Measurements from ENCODE around the gene SP6. TPM values are rescaled to one million over a fixed set of nuclear protein-coding genes. Genes with fewer than 3 reads are reported as not detected.
A peak's percentile ranks its signal among the peaks of the same experiment; 100 is the strongest.

Gene SP6
- total RNA-seq, 1 experiment from 2014 or later, result 10.8 TPM

DNA sequence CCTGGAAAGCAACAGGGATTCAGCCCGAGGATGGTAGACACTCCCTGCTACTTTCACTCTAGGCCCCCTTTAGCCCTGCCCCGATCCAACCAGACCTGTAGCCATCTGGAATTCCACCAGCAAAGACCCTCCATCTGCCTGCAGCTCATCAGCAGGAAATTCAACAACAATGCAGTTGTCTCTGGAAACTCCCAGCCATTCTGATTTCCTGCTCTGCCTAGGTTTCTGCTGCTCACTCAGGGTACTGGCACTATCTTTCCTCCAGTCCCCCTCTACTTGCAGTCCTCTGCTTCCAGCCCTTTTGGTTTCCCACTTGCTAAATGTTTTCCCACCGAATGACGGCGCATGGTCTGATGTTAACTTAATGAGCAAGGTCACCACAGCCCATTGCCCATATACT lies 2.7 kb upstream of the SP6 start:
- intact Hi-C loops (cut with micrococcal nuclease), result no loop called here
- TF ChIP-seq, protein P1, sequence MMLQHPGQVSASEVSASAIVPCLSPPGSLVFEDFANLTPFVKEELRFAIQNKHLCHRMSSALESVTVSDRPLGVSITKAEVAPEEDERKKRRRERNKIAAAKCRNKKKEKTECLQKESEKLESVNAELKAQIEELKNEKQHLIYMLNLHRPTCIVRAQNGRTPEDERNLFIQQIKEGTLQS (IDR thresholded peaks at IDR 0.05), result no peak
- TF ChIP-seq EZH2 (IDR thresholded peaks at IDR 0.05) (no peak), SP1 (IDR thresholded peaks at IDR 0.05; ENCODE audit: low read depth) (no peak), POLR2AphosphoS5 (IDR thresholded peaks at IDR 0.05; ENCODE audit: low read depth, low read length) (no peak), FOSL1 (IDR thresholded peaks at IDR 0.05; ENCODE audit: low read depth) (no peak), RAD21 (IDR thresholded peaks at IDR 0.05; ENCODE audit: low read depth) (no peak)
- H3K4me3 ChIP-seq (replicated peaks in 1 of 2; ENCODE audit: low read depth in 1 of 2, low read length in 2 of 2), result no peak overlapping the region
- no peaks in the 10 kb centered on the region for H3K9me2 ChIP-seq (ENCODE audit: insufficient read depth)
- no peaks in the 10 kb centered on the region for H3K36me3 ChIP-seq (ENCODE audit: control insufficient read depth in 1 of 2, insufficient read depth in 2 of 2, low read length in 2 of 2)
- H2AFZ ChIP-seq (ENCODE audit: low read depth, low read length, poor library complexity, severe bottlenecking), result no peak overlapping the region
- ChIA-PET RAD21 (ENCODE audit: low non-redundant PET in 1 of 2, low total read pairs in 2 of 2, uncharacterized antibody in 2 of 2, unreplicated experiment in 2 of 2) (no interaction called here), POLR2A (interaction anchor here (1.1 to 1.5 kb wide), 2 partner anchors 9 to 11 kb away, joined by 3 read pairs; no protein-coding TSS in a partner anchor), CTCF (no interaction called here)
- no peaks in the 10 kb centered on the region for H3K9me3 ChIP-seq (ENCODE audit: control insufficient read depth in 1 of 2, insufficient read depth in 1 of 2, low read depth in 1 of 2, low read length in 2 of 2)
- H3K4me1 ChIP-seq (ENCODE audit: control insufficient read depth in 1 of 2, insufficient read depth in 2 of 2, low read length in 2 of 2), result peaks cover 13 to 28% of the 10 kb centered on the region in 2 experiments
- H3K27ac ChIP-seq (ENCODE audit: low read depth, low read length), result no peak overlapping the region
- no peaks in the 10 kb centered on the region for H4K20me1 ChIP-seq (ENCODE audit: insufficient read depth)
- peaks cover 13% of the 10 kb centered on the region; the same call in 1 of the 2 replicates for H3K27me3 ChIP-seq (ENCODE audit: insufficient read depth, low read length)
- DNase-seq (ENCODE audit: low read depth, low spot score) (no peak), ATAC-seq (no peak)
- peaks cover 21% of the 10 kb centered on the region; the same call in 1 of the 2 replicates for H3K79me2 ChIP-seq (ENCODE audit: insufficient read depth, low read length)
- no TSS peak for BruUV-seq (replicated peaks)
- no peak overlapping the region for H3K4me2 ChIP-seq (ENCODE audit: low read length)
- no peak overlapping the region for H3K9ac ChIP-seq (ENCODE audit: low read length)

DNA sequence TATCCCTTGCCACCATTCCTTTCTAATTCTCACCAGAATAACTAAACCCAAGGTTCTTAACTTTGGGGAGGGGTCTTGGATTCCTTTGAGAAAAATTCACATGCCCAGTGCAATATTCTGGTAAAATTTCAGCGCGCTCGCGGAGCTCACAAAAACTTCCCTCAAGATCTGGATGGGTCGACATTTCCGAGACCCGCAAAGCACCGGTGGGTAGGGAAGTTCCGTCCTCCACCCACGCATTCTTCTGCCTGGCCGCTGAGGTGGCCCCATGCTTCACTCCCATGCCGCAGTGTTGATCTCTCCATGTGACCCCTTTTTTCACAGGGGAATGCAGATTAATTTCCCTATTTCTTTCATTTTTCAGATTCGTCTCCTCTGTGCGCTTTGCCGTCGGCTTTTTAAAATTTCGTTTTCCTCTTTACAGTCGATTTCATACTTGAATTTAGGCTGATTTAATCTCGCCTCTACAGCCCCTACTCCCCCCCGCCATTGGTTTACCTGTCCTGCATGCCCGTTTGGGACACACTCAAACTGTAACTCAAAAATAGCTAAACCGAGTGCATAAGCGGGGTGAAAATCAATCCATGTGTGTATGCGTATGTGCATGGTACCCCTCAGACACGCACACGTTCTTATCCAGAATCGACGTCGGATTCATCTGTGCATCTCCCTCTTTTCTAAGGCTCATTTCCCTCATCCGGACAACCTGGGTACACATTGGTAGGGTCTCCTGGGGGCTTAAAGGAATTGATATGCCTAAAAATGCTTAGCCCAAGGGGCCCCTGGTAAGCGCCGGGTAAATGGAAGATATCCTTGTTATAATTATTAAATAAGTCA lies 1.4 kb upstream of the SP6 start:
- H3K36me3 ChIP-seq (ENCODE audit: control insufficient read depth in 1 of 2, insufficient read depth in 2 of 2, low read length in 2 of 2), result no peaks in the 10 kb centered on the region; a peak in 1 of 4 replicates
- H2AFZ ChIP-seq (ENCODE audit: low read depth, low read length, poor library complexity, severe bottlenecking), result no peak overlapping the region
- CTCF ChIA-PET, result interaction anchor here (0.6 to 12.6 kb wide), 2 partner anchors 9 to 40 kb away, joined by 4 to 393 read pairs; partner anchors contain the start of gene SP2
- no TSS peak for BruUV-seq (replicated peaks)
- H4K20me1 ChIP-seq (ENCODE audit: insufficient read depth), result no peaks in the 10 kb centered on the region
- H3K27ac ChIP-seq (ENCODE audit: low read depth, low read length), result no peak overlapping the region
- intact Hi-C loops (cut with micrococcal nuclease), result no loop called here
- peaks cover 13% of the 10 kb centered on the region; the same call in 1 of the 2 replicates for H3K27me3 ChIP-seq (ENCODE audit: insufficient read depth, low read length)
- RAD21 ChIA-PET (ENCODE audit: low non-redundant PET in 1 of 2, low total read pairs in 2 of 2, uncharacterized antibody in 2 of 2, unreplicated experiment in 2 of 2), result no interaction called here
- H3K4me3 ChIP-seq (replicated peaks in 1 of 2; ENCODE audit: low read depth in 1 of 2, low read length in 2 of 2), result no peak overlapping the region
- H3K79me2 ChIP-seq (ENCODE audit: insufficient read depth, low read length), result peaks cover 23% of the 10 kb centered on the region; the same call in 1 of the 2 replicates
- DNase-seq (ENCODE audit: low read depth, low spot score), result no peak
- no peaks in the 10 kb centered on the region for H3K9me3 ChIP-seq (ENCODE audit: control insufficient read depth in 1 of 2, insufficient read depth in 1 of 2, low read depth in 1 of 2, low read length in 2 of 2)
- no peak overlapping the region for H3K9ac ChIP-seq (ENCODE audit: low read length)
- peak overlapping the region; percentile 86 for H3K4me2 ChIP-seq (ENCODE audit: low read length)
- ATAC-seq, result no peak
- POLR2A ChIA-PET, result interaction anchor here (1.1 kb wide), 1 partner anchor 10 kb away, joined by 3 read pairs; no protein-coding TSS in a partner anchor
- peaks cover 13 to 30% of the 10 kb centered on the region in 2 experiments for H3K4me1 ChIP-seq (ENCODE audit: control insufficient read depth in 1 of 2, insufficient read depth in 2 of 2, low read length in 2 of 2)
- H3K9me2 ChIP-seq (ENCODE audit: insufficient read depth), result no peaks in the 10 kb centered on the region
- no peak for TF ChIP-seq CBX3 (IDR thresholded peaks at IDR 0.05; ENCODE audit: low read depth)
- TF ChIP-seq, protein P2, sequence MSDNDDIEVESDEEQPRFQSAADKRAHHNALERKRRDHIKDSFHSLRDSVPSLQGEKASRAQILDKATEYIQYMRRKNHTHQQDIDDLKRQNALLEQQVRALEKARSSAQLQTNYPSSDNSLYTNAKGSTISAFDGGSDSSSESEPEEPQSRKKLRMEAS (IDR thresholded peaks at IDR 0.05), result no peak
- TF ChIP-seq EZH2phosphoT487 (IDR thresholded peaks at IDR 0.05; ENCODE audit: borderline replicate concordance), result no peak
- TF ChIP-seq, protein P3, sequence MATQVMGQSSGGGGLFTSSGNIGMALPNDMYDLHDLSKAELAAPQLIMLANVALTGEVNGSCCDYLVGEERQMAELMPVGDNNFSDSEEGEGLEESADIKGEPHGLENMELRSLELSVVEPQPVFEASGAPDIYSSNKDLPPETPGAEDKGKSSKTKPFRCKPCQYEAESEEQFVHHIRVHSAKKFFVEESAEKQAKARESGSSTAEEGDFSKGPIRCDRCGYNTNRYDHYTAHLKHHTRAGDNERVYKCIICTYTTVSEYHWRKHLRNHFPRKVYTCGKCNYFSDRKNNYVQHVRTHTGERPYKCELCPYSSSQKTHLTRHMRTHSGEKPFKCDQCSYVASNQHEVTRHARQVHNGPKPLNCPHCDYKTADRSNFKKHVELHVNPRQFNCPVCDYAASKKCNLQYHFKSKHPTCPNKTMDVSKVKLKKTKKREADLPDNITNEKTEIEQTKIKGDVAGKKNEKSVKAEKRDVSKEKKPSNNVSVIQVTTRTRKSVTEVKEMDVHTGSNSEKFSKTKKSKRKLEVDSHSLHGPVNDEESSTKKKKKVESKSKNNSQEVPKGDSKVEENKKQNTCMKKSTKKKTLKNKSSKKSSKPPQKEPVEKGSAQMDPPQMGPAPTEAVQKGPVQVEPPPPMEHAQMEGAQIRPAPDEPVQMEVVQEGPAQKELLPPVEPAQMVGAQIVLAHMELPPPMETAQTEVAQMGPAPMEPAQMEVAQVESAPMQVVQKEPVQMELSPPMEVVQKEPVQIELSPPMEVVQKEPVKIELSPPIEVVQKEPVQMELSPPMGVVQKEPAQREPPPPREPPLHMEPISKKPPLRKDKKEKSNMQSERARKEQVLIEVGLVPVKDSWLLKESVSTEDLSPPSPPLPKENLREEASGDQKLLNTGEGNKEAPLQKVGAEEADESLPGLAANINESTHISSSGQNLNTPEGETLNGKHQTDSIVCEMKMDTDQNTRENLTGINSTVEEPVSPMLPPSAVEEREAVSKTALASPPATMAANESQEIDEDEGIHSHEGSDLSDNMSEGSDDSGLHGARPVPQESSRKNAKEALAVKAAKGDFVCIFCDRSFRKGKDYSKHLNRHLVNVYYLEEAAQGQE (IDR thresholded peaks at IDR 0.05; ENCODE audit: low read depth), result no peak
- no peak for TF ChIP-seq FOSL1 (IDR thresholded peaks at IDR 0.05; ENCODE audit: low read depth)
- TF ChIP-seq, protein P4, sequence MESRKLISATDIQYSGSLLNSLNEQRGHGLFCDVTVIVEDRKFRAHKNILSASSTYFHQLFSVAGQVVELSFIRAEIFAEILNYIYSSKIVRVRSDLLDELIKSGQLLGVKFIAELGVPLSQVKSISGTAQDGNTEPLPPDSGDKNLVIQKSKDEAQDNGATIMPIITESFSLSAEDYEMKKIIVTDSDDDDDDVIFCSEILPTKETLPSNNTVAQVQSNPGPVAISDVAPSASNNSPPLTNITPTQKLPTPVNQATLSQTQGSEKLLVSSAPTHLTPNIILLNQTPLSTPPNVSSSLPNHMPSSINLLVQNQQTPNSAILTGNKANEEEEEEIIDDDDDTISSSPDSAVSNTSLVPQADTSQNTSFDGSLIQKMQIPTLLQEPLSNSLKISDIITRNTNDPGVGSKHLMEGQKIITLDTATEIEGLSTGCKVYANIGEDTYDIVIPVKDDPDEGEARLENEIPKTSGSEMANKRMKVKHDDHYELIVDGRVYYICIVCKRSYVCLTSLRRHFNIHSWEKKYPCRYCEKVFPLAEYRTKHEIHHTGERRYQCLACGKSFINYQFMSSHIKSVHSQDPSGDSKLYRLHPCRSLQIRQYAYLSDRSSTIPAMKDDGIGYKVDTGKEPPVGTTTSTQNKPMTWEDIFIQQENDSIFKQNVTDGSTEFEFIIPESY (IDR thresholded peaks at IDR 0.05; ENCODE audit: extremely low read depth, insufficient replicate concordance, low read length), result no peak
- no peak for TF ChIP-seq POLR2AphosphoS5 (IDR thresholded peaks at IDR 0.05; ENCODE audit: low read depth, low read length)
- no peak for TF ChIP-seq EGR1 (IDR thresholded peaks at IDR 0.05; ENCODE audit: low read depth)

Measured in HCT116 (cell line).